ENCODE measurements around the gene HIRA.

The HIRA gene

DNA sequence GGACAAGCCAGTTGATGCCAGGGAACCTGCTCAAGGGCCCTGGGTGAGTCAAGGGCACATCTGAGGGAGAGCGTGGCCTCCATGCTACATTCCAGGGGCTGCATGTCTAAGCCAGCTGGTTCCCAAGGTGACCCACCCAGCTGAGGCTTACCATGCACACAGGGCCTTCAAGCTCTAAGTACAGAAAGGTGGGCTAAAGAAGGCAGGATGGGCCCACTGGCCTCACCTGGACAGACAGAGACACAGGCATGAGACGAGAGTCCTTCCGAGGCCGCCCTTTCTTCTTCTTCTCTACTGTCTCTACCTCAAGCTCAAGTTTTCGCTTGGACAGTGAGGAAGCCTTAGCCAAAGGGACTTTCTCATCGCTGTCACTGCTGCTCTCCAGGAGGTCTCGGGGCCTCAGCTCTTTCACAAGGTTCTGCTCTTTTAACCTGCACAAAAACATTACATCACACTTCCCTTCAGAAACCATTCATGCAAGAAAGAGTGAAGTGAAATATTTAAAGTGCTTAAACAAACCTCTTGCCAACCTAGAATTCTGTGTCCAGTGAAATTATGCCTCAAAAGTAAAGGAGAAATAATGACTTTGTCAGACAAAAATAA lies 69.9 kb downstream of the HIRA start:
- peaks cover 75% of the 10 kb centered on the region for H3K36me3 ChIP-seq (ENCODE audit: control insufficient read depth, low read length)
- peaks cover 15% of the 10 kb centered on the region; the same call in 1 of the 2 replicates for H4K20me1 ChIP-seq (ENCODE audit: control insufficient read depth, insufficient read depth, low read depth, low read length)
- TF ChIP-seq EZH2phosphoT487 (IDR thresholded peaks at IDR 0.05; ENCODE audit: borderline replicate concordance, low read length) (no peak), CTCF (IDR thresholded peaks at IDR 0.05; ENCODE audit: low read depth, low read length, poor library complexity, severe bottlenecking) (no peak)
- no peaks in the 10 kb centered on the region for H3K9me2 ChIP-seq (replicated peaks; ENCODE audit: control insufficient read depth, low read length)
- no peaks in the 10 kb centered on the region for H3K79me2 ChIP-seq (ENCODE audit: control insufficient read depth, low read length)
- H3K4me3 ChIP-seq (ENCODE audit: low read length), result peak overlapping the region; percentile 25
- no peaks in the 10 kb centered on the region for H3K27me3 ChIP-seq (ENCODE audit: control insufficient read depth, low read length)
- H3K9me3 ChIP-seq (ENCODE audit: control insufficient read depth, insufficient read depth, low read length), result no peaks in the 10 kb centered on the region
- H3F3A ChIP-seq (ENCODE audit: control insufficient read depth, insufficient read depth), result peaks cover 7% of the 10 kb centered on the region
- H3K4me2 ChIP-seq (ENCODE audit: low read length), result peak overlapping the region; percentile 62
- peaks cover 25% of the 10 kb centered on the region for H3K4me1 ChIP-seq (ENCODE audit: control insufficient read depth, low read length)
- peak overlapping the region; percentile 75 for H3K27ac ChIP-seq (ENCODE audit: low read depth, low read length)

- Histone ChIP-seq H3K4me2 (ENCODE audit: low read length) (no peak overlapping the region), H3K9me3 (ENCODE audit: control insufficient read depth, insufficient read depth, low read length) (no peaks in the 10 kb centered on the region), H3K79me2 (ENCODE audit: control insufficient read depth, low read length) (no peaks in the 10 kb centered on the region), H3K27ac (ENCODE audit: low read depth, low read length) (peak overlapping the region; percentile 75; the same call in 1 of the 2 replicates), H3K4me3 (ENCODE audit: low read length) (no peak overlapping the region), H3K27me3 (ENCODE audit: control insufficient read depth, low read length) (no peaks in the 10 kb centered on the region), H4K20me1 (ENCODE audit: control insufficient read depth, insufficient read depth, low read depth, low read length) (peaks cover 15% of the 10 kb centered on the region; the same call in 1 of the 2 replicates), H3K36me3 (ENCODE audit: control insufficient read depth, low read length) (peaks cover 78% of the 10 kb centered on the region), H3K4me1 (ENCODE audit: control insufficient read depth, low read length) (peaks cover 25% of the 10 kb centered on the region), H3K9me2 (replicated peaks; ENCODE audit: control insufficient read depth, low read length) (no peaks in the 10 kb centered on the region), H3F3A (ENCODE audit: control insufficient read depth, insufficient read depth) (peaks cover 7% of the 10 kb centered on the region)
- TF ChIP-seq EZH2phosphoT487 (IDR thresholded peaks at IDR 0.05; ENCODE audit: borderline replicate concordance, low read length) (no peak), CTCF (IDR thresholded peaks at IDR 0.05; ENCODE audit: low read depth, low read length, poor library complexity, severe bottlenecking) (no peak)
Measured at GRCh38 chr22:19360862-19361261, 70.7 kb downstream of the HIRA start.

- H3K4me3 ChIP-seq (ENCODE audit: low read length), result no peak overlapping the region
- TF ChIP-seq CTCF (IDR thresholded peaks at IDR 0.05; ENCODE audit: low read depth, low read length, poor library complexity, severe bottlenecking) (no peak), EZH2phosphoT487 (IDR thresholded peaks at IDR 0.05; ENCODE audit: borderline replicate concordance, low read length) (no peak)
- H3K9me3 ChIP-seq (ENCODE audit: control insufficient read depth, insufficient read depth, low read length), result no peaks in the 10 kb centered on the region
- H3K36me3 ChIP-seq (ENCODE audit: control insufficient read depth, low read length), result peaks cover 80% of the 10 kb centered on the region
- no peaks in the 10 kb centered on the region for H3K79me2 ChIP-seq (ENCODE audit: control insufficient read depth, low read length)
- H3F3A ChIP-seq (ENCODE audit: control insufficient read depth, insufficient read depth), result peaks cover 7% of the 10 kb centered on the region
- no peak overlapping the region for H3K27ac ChIP-seq (ENCODE audit: low read depth, low read length)
- no peak overlapping the region for H3K4me2 ChIP-seq (ENCODE audit: low read length)
- no peaks in the 10 kb centered on the region for H3K27me3 ChIP-seq (ENCODE audit: control insufficient read depth, low read length)
- peaks cover 25% of the 10 kb centered on the region for H3K4me1 ChIP-seq (ENCODE audit: control insufficient read depth, low read length)
- H3K9me2 ChIP-seq (replicated peaks; ENCODE audit: control insufficient read depth, low read length), result no peaks in the 10 kb centered on the region
- H4K20me1 ChIP-seq (ENCODE audit: control insufficient read depth, insufficient read depth, low read depth, low read length), result peaks cover 15% of the 10 kb centered on the region; the same call in 1 of the 2 replicates
Measured at GRCh38 chr22:19360300-19360792, 71.2 kb downstream of the HIRA start.

Data from DOHH2 (cell line).